CD4-positive, alpha-beta memory T cell (primary cell): Measurements from ENCODE around the gene SSTR1. TPM values are rescaled to one million over a fixed set of nuclear protein-coding genes. Genes with fewer than 3 reads are reported as not detected.

Experiments used
- CTCF ChIA-PET: fragments of 350-600 bp; sonication (Branson Sonifier 250); formaldehyde crosslinking; loops from one replicate; lab custom pipeline; 2021; ENCODE audit warnings: inconsistent platforms; ENCODE audit not compliant: partially characterized antibody; lab: Charles Lee
- POLR2A ChIA-PET: fragments of 350-600 bp; sonication (Branson Sonifier 250); formaldehyde crosslinking; loops from one replicate; lab custom pipeline; 2021; ENCODE audit not compliant: partially characterized antibody; lab: Charles Lee
- DNase-seq, 5 donors: peaks; one replicate each; pipeline versions ENCODE4 v3.0.0 to v3.0.0-alpha.2; 2020 to 2022; ENCODE audit warnings: mixed read lengths in 1 of 5
- H3K27ac ChIP-seq: one replicate; pipeline ENCODE4 v1.7.0; 2013; ENCODE audit warnings: low read depth, low read length
- H3K27me3 ChIP-seq: 2 replicates; pipeline ENCODE4 v1.7.0; 2013; ENCODE audit warnings: mild to moderate bottlenecking, low read length, moderate library complexity; ENCODE audit not compliant: insufficient read depth
- H3K36me3 ChIP-seq: 2 replicates; pipeline ENCODE4 v1.7.0; 2013; ENCODE audit warnings: mild to moderate bottlenecking, low read length, moderate library complexity; ENCODE audit not compliant: insufficient read depth
- H3K4me1 ChIP-seq: 2 replicates; pipeline ENCODE4 v1.7.0; 2013; ENCODE audit warnings: mild to moderate bottlenecking, low read length, moderate library complexity; ENCODE audit not compliant: insufficient read depth
- H3K4me3 ChIP-seq, 2 donors: one replicate each; pipeline ENCODE4 v1.7.0; 2013; ENCODE audit warnings: low read length in 2 of 2, mild to moderate bottlenecking in 1 of 2
- H3K9me3 ChIP-seq, 2 donors: one replicate each; pipeline ENCODE4 v1.7.0; 2013; ENCODE audit warnings: low read length in 2 of 2, control low read depth in 1 of 2; ENCODE audit not compliant: control insufficient read depth in 1 of 2
- H3K27ac Mint-ChIP-seq, 7 donors: one replicate each; pipeline ENCODE4 v1.8.0; 2020 to 2021; ENCODE audit warnings: mixed read lengths in 7 of 7, mild to moderate bottlenecking in 6 of 7, inconsistent platforms in 3 of 7, moderate library complexity in 3 of 7
- H3K27me3 Mint-ChIP-seq, 2 donors: one replicate each; pipeline ENCODE4 v1.8.0; 2020 to 2021; ENCODE audit warnings: mixed read lengths in 2 of 2
- H3K36me3 Mint-ChIP-seq, 2 donors: one replicate each; pipeline ENCODE4 v1.8.0; 2020 to 2021; ENCODE audit warnings: mixed read lengths in 2 of 2, inconsistent platforms in 1 of 2, mild to moderate bottlenecking in 1 of 2
- H3K4me1 Mint-ChIP-seq, 4 donors: one replicate each; pipeline ENCODE4 v1.8.0; 2020 to 2021; ENCODE audit warnings: mixed read lengths in 4 of 4, mild to moderate bottlenecking in 1 of 4
- H3K4me3 Mint-ChIP-seq, 8 donors: one replicate each; pipeline ENCODE4 v1.8.0; 2020 to 2021; ENCODE audit warnings: mixed read lengths in 8 of 8, mild to moderate bottlenecking in 7 of 8, moderate library complexity in 6 of 8, inconsistent platforms in 3 of 8
- H3K9me3 Mint-ChIP-seq, 8 donors: one replicate each; pipeline ENCODE4 v1.8.0; 2020 to 2021; ENCODE audit warnings: mixed read lengths in 8 of 8, mild to moderate bottlenecking in 5 of 8, inconsistent platforms in 3 of 8, moderate library complexity in 1 of 8
- intact Hi-C: fragments of 100-400 bp; cut with micrococcal nuclease; formaldehyde crosslinking; loops from one replicate; pipeline ENCODE4 v1.15.1; 2023
- polyA plus RNA-seq, 2 donors: library from polyadenylated mRNA; unstranded; fragments of 300-500 nt; fragmentation: Illumina TruSeq; gene quantifications; one replicate each; pipeline ENCODE4 v1.2.3, GENCODE V29; 2021
- total RNA-seq, 2 experiments: library from RNA; stranded (reverse); gene quantifications; one replicate each; pipeline ENCODE4 v1.2.3, GENCODE V29; 2021

Gene SSTR1
- total and polyA plus RNA-seq, 4 experiments from 2014 or later = not detected

DNA sequence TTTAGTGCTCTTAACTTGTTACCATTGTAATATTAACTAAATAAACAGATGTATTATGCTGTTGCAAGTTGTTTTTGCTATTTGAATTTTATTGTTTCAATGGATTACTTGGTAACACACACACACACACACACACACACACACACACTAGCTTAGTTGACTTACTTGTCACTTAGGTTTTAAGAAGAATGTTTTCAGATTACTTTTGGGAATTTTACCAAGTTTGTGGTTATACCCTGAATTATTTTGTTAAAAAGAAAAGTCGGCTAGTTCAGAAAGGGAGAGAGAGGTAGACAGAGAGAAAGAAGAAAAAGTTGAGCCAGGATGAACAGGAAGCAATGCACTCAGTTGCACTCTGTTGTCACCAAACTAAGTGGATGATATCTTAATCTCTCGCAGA is 5.3 kb downstream of the SSTR1 start:
- Mint-ChIP-seq H3K4me1 (peaks cover 19 to 33% (median 24%) of the 10 kb centered on the region in 4 donors), H3K27ac (peak overlapping the region in 1 of 7 donors; percentile 22), H3K9me3 (peaks cover 0 to 4% (median 0%) of the 10 kb centered on the region in 8 donors), H3K27me3 (peaks cover 35 to 39% of the 10 kb centered on the region in 2 donors), H3K36me3 (no peaks in the 10 kb centered on the region), H3K4me3 (no peak overlapping the region)
- Histone ChIP-seq H3K36me3 (no peaks in the 10 kb centered on the region), H3K9me3 (no peaks in the 10 kb centered on the region), H3K27me3 (peaks cover 4% of the 10 kb centered on the region), H3K27ac (no peak overlapping the region), H3K4me3 (no peak overlapping the region), H3K4me1 (peaks cover 6% of the 10 kb centered on the region)
- DNase-seq = no peak
- ChIA-PET POLR2A (no interaction called here), CTCF (no interaction called here)
- intact Hi-C loops = no loop called here

- Mint-ChIP-seq H3K4me1 (no peaks in the 10 kb centered on the region), H3K27me3 (peaks cover 9 to 10% of the 10 kb centered on the region in 2 donors), H3K9me3 (peaks cover 0 to 2% (median 0%) of the 10 kb centered on the region in 8 donors), H3K27ac (no peak overlapping the region), H3K36me3 (no peaks in the 10 kb centered on the region), H3K4me3 (no peak overlapping the region)
- Histone ChIP-seq H3K4me1 (no peaks in the 10 kb centered on the region), H3K9me3 (no peaks in the 10 kb centered on the region), H3K27ac (no peak overlapping the region), H3K27me3 (no peaks in the 10 kb centered on the region), H3K36me3 (no peaks in the 10 kb centered on the region), H3K4me3 (no peak overlapping the region)
- intact Hi-C loops = no loop called here
- no peak for DNase-seq
- ChIA-PET CTCF (no interaction called here), POLR2A (no interaction called here)
These were observed 9.8 kb downstream of the SSTR1 start for GRCh38 chr14:38217553-38217952.

DNA sequence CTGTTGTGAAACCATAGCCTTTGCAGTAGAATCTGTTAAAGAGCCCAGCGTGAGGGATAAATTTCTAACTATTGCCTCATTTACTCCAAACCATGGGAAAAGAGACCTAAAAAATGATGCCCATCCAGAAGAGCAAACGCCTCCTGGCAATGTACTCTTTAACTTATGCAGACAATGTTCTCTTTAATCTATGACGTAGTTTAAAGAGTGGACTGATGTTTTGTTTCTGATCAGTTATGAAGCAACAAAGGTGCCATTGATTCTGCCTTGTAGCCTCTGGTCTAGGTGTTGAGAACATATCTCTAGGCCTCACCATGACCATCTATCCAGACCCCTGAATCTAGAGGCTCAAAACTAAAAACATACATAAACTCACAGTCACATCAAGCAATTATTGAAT is 13.4 kb downstream of the SSTR1 start:
- ChIA-PET POLR2A (no interaction called here), CTCF (no interaction called here)
- H3K4me1 Mint-ChIP-seq = no peaks in the 10 kb centered on the region
- H3K4me3 Mint-ChIP-seq = no peak overlapping the region
- Histone ChIP-seq H3K36me3 (no peaks in the 10 kb centered on the region), H3K27me3 (no peaks in the 10 kb centered on the region), H3K4me1 (no peaks in the 10 kb centered on the region), H3K4me3 (no peak overlapping the region), H3K9me3 (no peaks in the 10 kb centered on the region), H3K27ac (no peak overlapping the region)
- H3K27me3 Mint-ChIP-seq = peaks cover 2 to 5% of the 10 kb centered on the region in 2 donors
- H3K36me3 Mint-ChIP-seq = no peaks in the 10 kb centered on the region
- DNase-seq = no peak
- H3K9me3 Mint-ChIP-seq = peaks cover 0 to 6% (median 0%) of the 10 kb centered on the region in 8 donors
- H3K27ac Mint-ChIP-seq = no peak overlapping the region
- intact Hi-C loops = no loop called here

DNA sequence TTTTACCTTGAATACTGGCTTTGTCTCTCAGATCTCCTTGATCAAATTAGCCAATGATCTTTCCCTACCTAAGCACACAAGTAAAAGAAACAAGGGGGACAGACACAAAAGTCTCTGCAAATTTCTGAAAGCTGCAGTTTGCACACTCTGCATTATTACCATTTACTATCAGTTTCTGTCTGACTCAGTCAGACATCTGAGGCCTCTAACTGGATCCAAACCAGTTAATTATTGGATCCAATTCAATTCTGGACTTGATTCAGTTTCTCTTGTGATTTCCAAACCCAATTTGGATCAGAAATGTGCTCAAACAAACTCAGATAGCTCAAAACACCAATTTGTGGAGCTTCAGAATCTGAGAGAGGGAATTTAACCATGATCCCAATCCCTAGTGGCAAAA is 16.6 kb downstream of the SSTR1 start:
- CTCF ChIA-PET = no interaction called here
- H3K27me3 ChIP-seq = no peaks in the 10 kb centered on the region
- no peaks in the 10 kb centered on the region for H3K4me1 Mint-ChIP-seq
- POLR2A ChIA-PET = no interaction called here
- DNase-seq = no peak
- H3K4me3 Mint-ChIP-seq = no peak overlapping the region
- H3K4me3 ChIP-seq = no peak overlapping the region
- no peak overlapping the region for H3K27ac ChIP-seq
- intact Hi-C loops = no loop called here
- no peak overlapping the region for H3K27ac Mint-ChIP-seq
- no peaks in the 10 kb centered on the region for H3K9me3 ChIP-seq
- no peaks in the 10 kb centered on the region for H3K4me1 ChIP-seq
- peaks cover 0 to 6% (median 0%) of the 10 kb centered on the region in 8 donors for H3K9me3 Mint-ChIP-seq
- H3K36me3 ChIP-seq = no peaks in the 10 kb centered on the region
- no peaks in the 10 kb centered on the region for H3K36me3 Mint-ChIP-seq
- peaks cover 5% of the 10 kb centered on the region in 2 donors for H3K27me3 Mint-ChIP-seq

- H3K9me3 Mint-ChIP-seq = peaks cover 0 to 6% (median 0%) of the 10 kb centered on the region in 8 donors
- DNase-seq = no peak
- no peaks in the 10 kb centered on the region for H3K9me3 ChIP-seq
- H3K27me3 ChIP-seq = no peaks in the 10 kb centered on the region
- H3K4me1 Mint-ChIP-seq = no peaks in the 10 kb centered on the region
- peaks cover 5 to 8% of the 10 kb centered on the region in 2 donors for H3K27me3 Mint-ChIP-seq
- H3K4me3 Mint-ChIP-seq = no peak overlapping the region
- no peaks in the 10 kb centered on the region for H3K4me1 ChIP-seq
- H3K36me3 ChIP-seq = no peaks in the 10 kb centered on the region
- H3K27ac Mint-ChIP-seq = no peak overlapping the region
- no peak overlapping the region for H3K4me3 ChIP-seq
- POLR2A ChIA-PET = no interaction called here
- H3K27ac ChIP-seq = no peak overlapping the region
- intact Hi-C loops = no loop called here
- no peaks in the 10 kb centered on the region for H3K36me3 Mint-ChIP-seq
- CTCF ChIA-PET = no interaction called here
These were observed 18.2 kb downstream of the SSTR1 start for GRCh38 chr14:38225946-38226345.

DNA sequence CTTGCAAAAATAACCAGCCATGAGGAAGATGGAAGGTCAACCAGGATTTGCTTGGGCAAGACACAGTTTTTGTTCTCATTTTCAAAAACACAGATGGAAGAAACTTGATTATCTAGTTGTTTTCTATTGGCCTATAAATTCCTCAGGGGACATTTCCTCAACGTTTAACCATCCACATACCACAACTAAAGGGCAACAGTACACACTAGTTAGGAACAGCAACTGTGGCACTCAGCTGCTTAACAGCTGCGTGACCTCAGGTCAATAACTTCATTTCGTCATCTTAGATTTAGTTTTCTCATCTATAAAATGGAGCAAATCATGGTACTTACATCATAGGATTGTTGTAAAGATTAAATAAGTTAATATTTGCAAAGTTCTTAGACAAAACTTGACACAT is 18.7 kb downstream of the SSTR1 start:
- DNase-seq = no peak
- CTCF ChIA-PET = no interaction called here

DNA sequence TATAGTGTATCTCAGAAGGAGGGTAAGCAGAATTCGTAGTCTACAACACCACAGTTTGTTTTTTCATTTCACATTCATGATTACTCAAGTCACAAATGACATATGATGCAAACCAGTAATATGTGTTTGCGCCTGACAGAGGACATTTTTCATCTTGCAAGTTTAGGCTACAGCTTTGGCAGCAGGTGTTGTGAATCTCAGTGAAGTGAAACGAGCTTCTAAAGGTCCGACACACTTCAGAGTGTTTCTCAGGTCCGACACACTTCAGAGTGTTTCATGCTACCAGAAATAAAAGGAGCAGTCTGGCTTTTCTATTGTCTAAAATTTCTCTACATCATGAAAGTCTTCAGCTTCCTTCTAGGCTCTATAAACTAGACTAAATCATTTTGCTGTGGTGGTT is 25.5 kb downstream of the SSTR1 start:
- H3K36me3 Mint-ChIP-seq = no peaks in the 10 kb centered on the region
- Histone ChIP-seq H3K36me3 (no peaks in the 10 kb centered on the region), H3K27ac (no peak overlapping the region), H3K9me3 (no peaks in the 10 kb centered on the region), H3K27me3 (no peaks in the 10 kb centered on the region), H3K4me3 (no peak overlapping the region), H3K4me1 (no peaks in the 10 kb centered on the region)
- H3K4me1 Mint-ChIP-seq = no peaks in the 10 kb centered on the region
- POLR2A ChIA-PET = no interaction called here
- DNase-seq = no peak
- H3K27me3 Mint-ChIP-seq = peaks cover 6 to 10% of the 10 kb centered on the region in 2 donors
- H3K4me3 Mint-ChIP-seq = no peak overlapping the region
- CTCF ChIA-PET = no interaction called here
- no peak overlapping the region for H3K27ac Mint-ChIP-seq
- intact Hi-C loops = no loop called here
- peaks cover 0 to 2% (median 0%) of the 10 kb centered on the region in 8 donors for H3K9me3 Mint-ChIP-seq

More for the DNA sequence above, 18.7 kb downstream of the SSTR1 start:
- intact Hi-C loops = no loop called here
- H3K36me3 ChIP-seq = no peaks in the 10 kb centered on the region
- H3K27me3 ChIP-seq = no peaks in the 10 kb centered on the region
- H3K9me3 ChIP-seq = no peaks in the 10 kb centered on the region
- Mint-ChIP-seq H3K27ac (no peak overlapping the region), H3K27me3 (peaks cover 5 to 11% of the 10 kb centered on the region in 2 donors), H3K4me1 (no peaks in the 10 kb centered on the region), H3K4me3 (no peak overlapping the region), H3K9me3 (peaks cover 0 to 6% (median 0%) of the 10 kb centered on the region in 8 donors), H3K36me3 (no peaks in the 10 kb centered on the region)
- no peaks in the 10 kb centered on the region for H3K4me1 ChIP-seq
- no peak overlapping the region for H3K27ac ChIP-seq
- H3K4me3 ChIP-seq = no peak overlapping the region
- POLR2A ChIA-PET = no interaction called here

DNA sequence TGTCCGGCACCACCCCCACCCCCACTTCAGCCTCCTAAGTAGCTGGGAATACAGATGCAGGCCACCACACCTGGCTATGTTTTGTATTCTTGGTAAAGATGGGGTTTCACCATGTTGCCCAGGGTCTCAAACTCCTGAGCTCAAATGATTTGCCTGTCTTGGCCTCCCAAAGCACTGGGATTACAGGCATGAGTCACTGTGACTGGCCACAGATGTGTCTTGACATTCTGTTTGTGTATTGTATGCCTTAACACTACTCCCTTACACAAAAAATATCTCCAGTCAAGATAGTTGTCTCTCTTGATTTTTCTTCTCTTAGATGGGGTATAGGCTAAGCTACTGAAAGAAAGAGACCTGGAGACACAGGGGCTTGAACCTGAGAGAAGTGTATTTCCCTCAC is 30.6 kb downstream of the SSTR1 start:
- ChIA-PET POLR2A (no interaction called here), CTCF (no interaction called here)
- H3K4me3 Mint-ChIP-seq = no peak overlapping the region
- no peak for DNase-seq
- H3K4me1 ChIP-seq = no peaks in the 10 kb centered on the region
- H3K27me3 ChIP-seq = no peaks in the 10 kb centered on the region
- no peak overlapping the region for H3K4me3 ChIP-seq
- no peak overlapping the region for H3K27ac Mint-ChIP-seq
- peaks cover 10% of the 10 kb centered on the region in 2 donors for H3K27me3 Mint-ChIP-seq
- intact Hi-C loops = no loop called here
- no peak overlapping the region for H3K27ac ChIP-seq
- H3K4me1 Mint-ChIP-seq = no peaks in the 10 kb centered on the region
- no peaks in the 10 kb centered on the region for H3K9me3 ChIP-seq
- no peaks in the 10 kb centered on the region for H3K36me3 ChIP-seq
- no peaks in the 10 kb centered on the region for H3K36me3 Mint-ChIP-seq
- peaks cover 0 to 3% (median 0%) of the 10 kb centered on the region in 8 donors for H3K9me3 Mint-ChIP-seq
